ENCODE measurements around the gene PLPPR5.

DNA sequence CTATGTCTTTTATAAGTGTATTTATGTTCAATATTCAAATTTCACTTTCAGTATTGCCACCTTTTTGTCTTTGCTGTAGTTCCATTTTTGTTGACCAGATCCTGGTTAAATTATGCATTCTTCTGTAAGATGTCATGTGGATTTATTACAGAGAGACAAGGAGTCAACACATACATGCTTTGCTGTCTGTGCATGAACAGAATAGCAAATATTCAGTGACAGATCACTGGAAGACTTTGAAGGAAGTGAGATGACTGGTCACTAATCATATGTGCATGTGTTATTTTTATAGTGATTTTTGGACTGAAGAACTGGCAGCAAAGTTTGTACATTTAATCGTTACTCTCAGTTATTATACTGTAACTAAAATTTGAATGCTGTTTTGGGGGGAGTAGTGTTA, 117.2 kb downstream of the PLPPR5 start:
- TF ChIP-seq, protein P1, sequence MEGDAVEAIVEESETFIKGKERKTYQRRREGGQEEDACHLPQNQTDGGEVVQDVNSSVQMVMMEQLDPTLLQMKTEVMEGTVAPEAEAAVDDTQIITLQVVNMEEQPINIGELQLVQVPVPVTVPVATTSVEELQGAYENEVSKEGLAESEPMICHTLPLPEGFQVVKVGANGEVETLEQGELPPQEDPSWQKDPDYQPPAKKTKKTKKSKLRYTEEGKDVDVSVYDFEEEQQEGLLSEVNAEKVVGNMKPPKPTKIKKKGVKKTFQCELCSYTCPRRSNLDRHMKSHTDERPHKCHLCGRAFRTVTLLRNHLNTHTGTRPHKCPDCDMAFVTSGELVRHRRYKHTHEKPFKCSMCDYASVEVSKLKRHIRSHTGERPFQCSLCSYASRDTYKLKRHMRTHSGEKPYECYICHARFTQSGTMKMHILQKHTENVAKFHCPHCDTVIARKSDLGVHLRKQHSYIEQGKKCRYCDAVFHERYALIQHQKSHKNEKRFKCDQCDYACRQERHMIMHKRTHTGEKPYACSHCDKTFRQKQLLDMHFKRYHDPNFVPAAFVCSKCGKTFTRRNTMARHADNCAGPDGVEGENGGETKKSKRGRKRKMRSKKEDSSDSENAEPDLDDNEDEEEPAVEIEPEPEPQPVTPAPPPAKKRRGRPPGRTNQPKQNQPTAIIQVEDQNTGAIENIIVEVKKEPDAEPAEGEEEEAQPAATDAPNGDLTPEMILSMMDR (IDR thresholded peaks at IDR 0.05; ENCODE audit: borderline replicate concordance, extremely low read depth, low read length, poor library complexity, severe bottlenecking): no peak
- TF ChIP-seq EZH2 (IDR thresholded peaks at IDR 0.05; ENCODE audit: borderline replicate concordance, low read depth, low read length, severe bottlenecking): no peak

All from DND-41 (cell line).